ENCODE measurements around the gene RCC1.
"Not testable (repeated sequence)": the region's sequence is repeated elsewhere in the genome, so short reads cannot be mapped to it uniquely, and the experiment has no call there.

RCC1 gene

GRCh38 chr1:28520796-28521195, 15.0 kb downstream of the RCC1 start:
- H3K4me1 ChIP-seq (ENCODE audit: control insufficient read depth, insufficient read depth, low read length): peaks cover 15% of the 10 kb centered on the region
- H3K27me3 ChIP-seq (ENCODE audit: control insufficient read depth, insufficient read depth, low read length, poor library complexity, severe bottlenecking); H3K27ac ChIP-seq (ENCODE audit: insufficient read depth, low read depth, low read length, poor library complexity, severe bottlenecking); H3K4me3 ChIP-seq (ENCODE audit: insufficient read depth, low read depth, low read length); H3K9me3 ChIP-seq (ENCODE audit: control insufficient read depth, low read length); H3K36me3 ChIP-seq (ENCODE audit: control insufficient read depth, insufficient read depth, low read length): not testable (repeated sequence)
- 95% methylated on average over 12 of the region's 12 CpGs for WGBS, 2 experiments

- Histone ChIP-seq H3K9me3 (ENCODE audit: control insufficient read depth, low read length) (no peaks in the 10 kb centered on the region), H3K4me1 (ENCODE audit: control insufficient read depth, insufficient read depth, low read length) (peaks cover 15% of the 10 kb centered on the region), H3K4me3 (ENCODE audit: insufficient read depth, low read depth, low read length) (no peak overlapping the region), H3K27ac (ENCODE audit: insufficient read depth, low read depth, low read length, poor library complexity, severe bottlenecking) (no peak overlapping the region), H3K36me3 (ENCODE audit: control insufficient read depth, insufficient read depth, low read length) (no peaks in the 10 kb centered on the region), H3K27me3 (ENCODE audit: control insufficient read depth, insufficient read depth, low read length, poor library complexity, severe bottlenecking) (no peaks in the 10 kb centered on the region)
- 96 to 97% methylated on average over 6 of the region's 6 CpGs for WGBS, 2 experiments
Observed at GRCh38 chr1:28521502-28522164, 15.8 kb downstream of the RCC1 start.

GRCh38 chr1:28522537-28522936, 16.7 kb downstream of the RCC1 start:
- H3K27ac ChIP-seq (ENCODE audit: insufficient read depth, low read depth, low read length, poor library complexity, severe bottlenecking); H3K4me3 ChIP-seq (ENCODE audit: insufficient read depth, low read depth, low read length); H3K36me3 ChIP-seq (ENCODE audit: control insufficient read depth, insufficient read depth, low read length); H3K27me3 ChIP-seq (ENCODE audit: control insufficient read depth, insufficient read depth, low read length, poor library complexity, severe bottlenecking); H3K9me3 ChIP-seq (ENCODE audit: control insufficient read depth, low read length): not testable (repeated sequence)
- H3K4me1 ChIP-seq (ENCODE audit: control insufficient read depth, insufficient read depth, low read length): peaks cover 15% of the 10 kb centered on the region
- WGBS, 2 experiments: 94 to 96% methylated on average over 8 of the region's 9 CpGs

- H3K27ac ChIP-seq (ENCODE audit: insufficient read depth, low read depth, low read length, poor library complexity, severe bottlenecking); H3K4me1 ChIP-seq (ENCODE audit: control insufficient read depth, insufficient read depth, low read length); H3K9me3 ChIP-seq (ENCODE audit: control insufficient read depth, low read length); H3K36me3 ChIP-seq (ENCODE audit: control insufficient read depth, insufficient read depth, low read length); H3K27me3 ChIP-seq (ENCODE audit: control insufficient read depth, insufficient read depth, low read length, poor library complexity, severe bottlenecking); H3K4me3 ChIP-seq (ENCODE audit: insufficient read depth, low read depth, low read length): not testable (repeated sequence)
- WGBS, 2 experiments: 94 to 95% methylated on average over 10 of the region's 10 CpGs
Observed at GRCh38 chr1:28525002-28525642, 19.3 kb downstream of the RCC1 start.

- H3K4me3 ChIP-seq (ENCODE audit: insufficient read depth, low read depth, low read length): no peak overlapping the region
- H3K4me1 ChIP-seq (ENCODE audit: control insufficient read depth, insufficient read depth, low read length): no peaks in the 10 kb centered on the region
- H3K27me3 ChIP-seq (ENCODE audit: control insufficient read depth, insufficient read depth, low read length, poor library complexity, severe bottlenecking): no peaks in the 10 kb centered on the region
- H3K9me3 ChIP-seq (ENCODE audit: control insufficient read depth, low read length): no peaks in the 10 kb centered on the region
- peaks cover 14% of the 10 kb centered on the region for H3K36me3 ChIP-seq (ENCODE audit: control insufficient read depth, insufficient read depth, low read length)
- 96 to 97% methylated on average over 9 of the region's 9 CpGs for WGBS, 2 experiments
- H3K27ac ChIP-seq (ENCODE audit: insufficient read depth, low read depth, low read length, poor library complexity, severe bottlenecking): no peak overlapping the region
Observed at GRCh38 chr1:28526886-28527285, 21.0 kb downstream of the RCC1 start.

- Histone ChIP-seq H3K4me1 (ENCODE audit: control insufficient read depth, insufficient read depth, low read length) (no peaks in the 10 kb centered on the region), H3K9me3 (ENCODE audit: control insufficient read depth, low read length) (no peaks in the 10 kb centered on the region), H3K36me3 (ENCODE audit: control insufficient read depth, insufficient read depth, low read length) (peaks cover 33% of the 10 kb centered on the region), H3K27ac (ENCODE audit: insufficient read depth, low read depth, low read length, poor library complexity, severe bottlenecking) (no peak overlapping the region), H3K27me3 (ENCODE audit: control insufficient read depth, insufficient read depth, low read length, poor library complexity, severe bottlenecking) (no peaks in the 10 kb centered on the region), H3K4me3 (ENCODE audit: insufficient read depth, low read depth, low read length) (no peak overlapping the region)
- 95 to 96% methylated on average over 31 of the region's 31 CpGs for WGBS, 2 experiments
Observed at GRCh38 chr1:28530456-28530855, 24.6 kb downstream of the RCC1 start.

GRCh38 chr1:28534671-28535070, 28.8 kb downstream of the RCC1 start:
- Histone ChIP-seq H3K4me3 (ENCODE audit: insufficient read depth, low read depth, low read length) (no peak overlapping the region), H3K9me3 (ENCODE audit: control insufficient read depth, low read length) (no peaks in the 10 kb centered on the region), H3K27ac (ENCODE audit: insufficient read depth, low read depth, low read length, poor library complexity, severe bottlenecking) (no peak overlapping the region), H3K27me3 (ENCODE audit: control insufficient read depth, insufficient read depth, low read length, poor library complexity, severe bottlenecking) (no peaks in the 10 kb centered on the region), H3K36me3 (ENCODE audit: control insufficient read depth, insufficient read depth, low read length) (peaks cover 47% of the 10 kb centered on the region), H3K4me1 (ENCODE audit: control insufficient read depth, insufficient read depth, low read length) (no peaks in the 10 kb centered on the region)
- WGBS, 2 experiments: 97% methylated on average over 6 of the region's 6 CpGs

GRCh38 chr1:28535180-28535579, 29.3 kb downstream of the RCC1 start:
- 95% methylated on average over 6 of the region's 6 CpGs for WGBS, 2 experiments
- peaks cover 47% of the 10 kb centered on the region for H3K36me3 ChIP-seq (ENCODE audit: control insufficient read depth, insufficient read depth, low read length)
- no peaks in the 10 kb centered on the region for H3K9me3 ChIP-seq (ENCODE audit: control insufficient read depth, low read length)
- H3K27me3 ChIP-seq (ENCODE audit: control insufficient read depth, insufficient read depth, low read length, poor library complexity, severe bottlenecking): no peaks in the 10 kb centered on the region
- H3K27ac ChIP-seq (ENCODE audit: insufficient read depth, low read depth, low read length, poor library complexity, severe bottlenecking): no peak overlapping the region
- no peak overlapping the region for H3K4me3 ChIP-seq (ENCODE audit: insufficient read depth, low read depth, low read length)
- no peaks in the 10 kb centered on the region for H3K4me1 ChIP-seq (ENCODE audit: control insufficient read depth, insufficient read depth, low read length)

GRCh38 chr1:28537457-28538199, 31.8 kb downstream of the RCC1 start:
- 91 to 93% methylated on average over 8 of the region's 8 CpGs for WGBS, 2 experiments
- H3K27me3 ChIP-seq (ENCODE audit: control insufficient read depth, insufficient read depth, low read length, poor library complexity, severe bottlenecking): no peaks in the 10 kb centered on the region
- H3K36me3 ChIP-seq (ENCODE audit: control insufficient read depth, insufficient read depth, low read length): peaks cover 26% of the 10 kb centered on the region
- no peaks in the 10 kb centered on the region for H3K4me1 ChIP-seq (ENCODE audit: control insufficient read depth, insufficient read depth, low read length)
- no peaks in the 10 kb centered on the region for H3K9me3 ChIP-seq (ENCODE audit: control insufficient read depth, low read length)
- no peak overlapping the region for H3K4me3 ChIP-seq (ENCODE audit: insufficient read depth, low read depth, low read length)
- H3K27ac ChIP-seq (ENCODE audit: insufficient read depth, low read depth, low read length, poor library complexity, severe bottlenecking): no peak overlapping the region

GRCh38 chr1:28538286-28538685, 32.4 kb downstream of the RCC1 start:
- peaks cover 26% of the 10 kb centered on the region for H3K36me3 ChIP-seq (ENCODE audit: control insufficient read depth, insufficient read depth, low read length)
- WGBS, 2 experiments: 94 to 98% methylated on average over 6 of the region's 6 CpGs
- no peak overlapping the region for H3K27ac ChIP-seq (ENCODE audit: insufficient read depth, low read depth, low read length, poor library complexity, severe bottlenecking)
- no peaks in the 10 kb centered on the region for H3K4me1 ChIP-seq (ENCODE audit: control insufficient read depth, insufficient read depth, low read length)
- H3K27me3 ChIP-seq (ENCODE audit: control insufficient read depth, insufficient read depth, low read length, poor library complexity, severe bottlenecking): no peaks in the 10 kb centered on the region
- no peak overlapping the region for H3K4me3 ChIP-seq (ENCODE audit: insufficient read depth, low read depth, low read length)
- no peaks in the 10 kb centered on the region for H3K9me3 ChIP-seq (ENCODE audit: control insufficient read depth, low read length)

All from ectodermal cell (in vitro differentiated cells).